ENCODE measurements around the gene NDFIP1.

NDFIP1 gene

DNA sequence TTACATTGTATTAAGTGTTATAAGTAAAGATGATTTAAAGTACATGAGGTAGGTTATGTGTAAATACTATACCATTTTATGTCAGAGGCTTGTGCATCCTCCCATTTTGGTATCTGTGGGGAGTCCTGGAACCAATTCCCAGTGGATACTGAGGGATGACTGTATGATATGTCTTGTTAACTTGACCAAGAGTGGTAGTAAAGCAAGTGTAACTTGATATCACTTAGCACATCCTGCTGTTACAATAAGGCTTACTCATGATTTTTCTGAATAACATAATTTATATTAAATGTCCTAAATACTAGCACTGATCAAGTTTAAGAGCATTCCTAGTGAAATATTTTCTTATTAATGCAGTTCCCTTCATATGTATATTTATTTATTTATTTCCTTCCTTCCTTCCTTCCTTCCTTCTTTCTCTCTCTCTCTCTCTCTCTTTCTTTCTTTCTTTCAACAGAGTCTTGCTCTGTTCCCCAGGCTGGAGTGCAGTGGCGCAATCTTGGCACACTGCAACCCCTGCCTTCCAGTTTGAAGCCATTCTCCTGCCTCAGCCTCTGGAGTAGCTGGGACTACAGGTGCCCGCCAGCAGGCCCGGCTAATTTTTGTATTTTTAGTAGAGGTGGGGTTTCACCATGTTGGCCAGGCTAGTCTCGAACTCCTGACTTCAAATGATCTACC is 7.5 kb downstream of the NDFIP1 start:
- Histone ChIP-seq H3K9me3 (ENCODE audit: insufficient read depth, low read length, severe bottlenecking) (no peaks in the 10 kb centered on the region), H2AFZ (ENCODE audit: low read depth, low read length) (no peak overlapping the region), H3K9ac (ENCODE audit: low read depth, low read length) (no peak overlapping the region), H3K36me3 (ENCODE audit: insufficient read depth, low read length) (peaks cover 19% of the 10 kb centered on the region), H3K27me3 (ENCODE audit: insufficient read depth, low read length, poor library complexity) (no peaks in the 10 kb centered on the region), H4K20me1 (ENCODE audit: insufficient read depth, low read length) (peaks cover 43% of the 10 kb centered on the region; the same call in 1 of the 2 replicates), H3K27ac (ENCODE audit: low read length) (no peak overlapping the region), H3K79me2 (ENCODE audit: insufficient read depth, low read length) (peaks cover 95% of the 10 kb centered on the region), H3K4me3 (ENCODE audit: low read depth in 1 of 2, low read length in 2 of 2) (no peak overlapping the region), H3K4me1 (ENCODE audit: insufficient read depth, low read length) (peaks cover 6% of the 10 kb centered on the region; the same call in 1 of the 2 replicates), H3K4me2 (ENCODE audit: insufficient read depth, low read length) (no peak overlapping the region)
- no peak for TF ChIP-seq EZH2 (IDR thresholded peaks at IDR 0.05; ENCODE audit: borderline replicate concordance, low read depth, low read length, severe bottlenecking)
- TF ChIP-seq CTCF (IDR thresholded peaks at IDR 0.05; ENCODE audit: borderline replicate concordance, extremely low read depth, low read length, poor library complexity, severe bottlenecking) = no peak
- no peak for DNase-seq
- ATAC-seq (ENCODE audit: insufficient read depth, low read depth) = no peak

DNA sequence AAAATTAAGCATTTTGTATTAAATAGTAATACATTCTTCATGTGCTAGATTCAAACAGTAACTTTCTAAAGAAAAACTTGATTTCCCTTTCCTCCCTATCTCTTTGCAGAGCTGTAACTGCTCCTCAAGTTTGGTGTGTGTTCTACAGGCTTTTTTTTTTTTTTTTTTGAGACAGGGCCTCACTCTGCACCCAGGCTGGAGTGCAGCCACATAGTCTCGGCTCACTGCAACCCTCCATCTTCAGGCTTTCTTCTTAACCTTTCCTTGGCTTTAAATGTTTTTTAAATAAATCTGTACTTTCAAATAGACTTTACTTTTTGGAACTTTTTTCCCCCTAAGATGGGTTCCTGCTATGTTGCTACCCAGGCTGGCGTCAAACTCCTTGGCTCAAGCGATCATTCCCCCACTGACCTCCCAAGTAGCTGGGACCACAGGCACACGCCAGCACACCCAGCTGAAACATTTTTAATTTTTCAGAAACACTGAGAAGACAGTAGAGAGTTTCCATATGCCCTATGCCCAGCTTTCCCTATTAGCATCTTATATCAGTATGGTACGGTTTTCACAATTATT is 9.1 kb downstream of the NDFIP1 start:
- peaks cover 42% of the 10 kb centered on the region; the same call in 1 of the 2 replicates for H4K20me1 ChIP-seq (ENCODE audit: insufficient read depth, low read length)
- H3K4me3 ChIP-seq (ENCODE audit: low read depth in 1 of 2, low read length in 2 of 2) = no peak overlapping the region
- no peak overlapping the region for H3K4me2 ChIP-seq (ENCODE audit: insufficient read depth, low read length)
- H3K36me3 ChIP-seq (ENCODE audit: insufficient read depth, low read length) = peaks cover 28% of the 10 kb centered on the region
- ATAC-seq (ENCODE audit: insufficient read depth, low read depth) = no peak; the same call in 2 of the 3 replicates
- H2AFZ ChIP-seq (ENCODE audit: low read depth, low read length) = no peak overlapping the region
- H3K4me1 ChIP-seq (ENCODE audit: insufficient read depth, low read length) = peaks cover 3% of the 10 kb centered on the region; the same call in 1 of the 2 replicates
- no peak for DNase-seq
- H3K79me2 ChIP-seq (ENCODE audit: insufficient read depth, low read length) = peaks cover 96% of the 10 kb centered on the region
- H3K9ac ChIP-seq (ENCODE audit: low read depth, low read length) = no peak overlapping the region
- no peaks in the 10 kb centered on the region for H3K9me3 ChIP-seq (ENCODE audit: insufficient read depth, low read length, severe bottlenecking)
- no peaks in the 10 kb centered on the region for H3K27me3 ChIP-seq (ENCODE audit: insufficient read depth, low read length, poor library complexity)
- H3K27ac ChIP-seq (ENCODE audit: low read length) = no peak overlapping the region
- TF ChIP-seq EZH2 (IDR thresholded peaks at IDR 0.05; ENCODE audit: borderline replicate concordance, low read depth, low read length, severe bottlenecking) (no peak), CTCF (IDR thresholded peaks at IDR 0.05; ENCODE audit: borderline replicate concordance, extremely low read depth, low read length, poor library complexity, severe bottlenecking) (no peak)

DNA sequence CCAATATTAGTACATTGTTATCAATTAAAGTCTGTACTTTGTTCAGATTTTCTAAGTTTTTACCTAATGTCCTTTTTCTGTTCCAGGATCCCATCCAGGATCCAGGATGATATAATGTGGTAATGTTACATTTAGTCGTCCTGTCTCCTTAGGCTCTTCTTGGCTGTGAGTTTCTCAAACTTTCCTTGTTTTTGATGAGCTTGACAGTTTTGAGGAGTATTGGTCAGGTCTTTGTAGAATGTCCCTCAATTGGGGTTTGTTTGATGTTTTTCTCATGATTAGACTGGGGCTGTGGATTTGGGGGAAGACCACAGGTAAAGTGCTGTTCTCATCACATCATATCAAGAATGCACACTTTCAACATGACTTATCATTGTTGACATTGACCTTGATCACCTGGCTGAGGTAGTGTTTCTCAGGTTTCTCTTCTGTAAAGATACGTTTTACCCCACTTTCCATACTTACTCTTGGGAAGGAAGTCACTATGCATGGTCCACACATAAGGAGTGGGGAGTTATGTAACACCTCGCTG is 9.6 kb downstream of the NDFIP1 start:
- Histone ChIP-seq H3K27me3 (ENCODE audit: insufficient read depth, low read length, poor library complexity) (no peaks in the 10 kb centered on the region), H3K9ac (ENCODE audit: low read depth, low read length) (no peak overlapping the region), H2AFZ (ENCODE audit: low read depth, low read length) (no peak overlapping the region), H3K4me3 (ENCODE audit: low read depth in 1 of 2, low read length in 2 of 2) (no peak overlapping the region), H3K4me1 (ENCODE audit: insufficient read depth, low read length) (peaks cover 3% of the 10 kb centered on the region; the same call in 1 of the 2 replicates), H3K9me3 (ENCODE audit: insufficient read depth, low read length, severe bottlenecking) (no peaks in the 10 kb centered on the region), H3K36me3 (ENCODE audit: insufficient read depth, low read length) (peaks cover 28% of the 10 kb centered on the region), H3K4me2 (ENCODE audit: insufficient read depth, low read length) (no peak overlapping the region), H3K27ac (ENCODE audit: low read length) (no peak overlapping the region), H3K79me2 (ENCODE audit: insufficient read depth, low read length) (peaks cover 96% of the 10 kb centered on the region), H4K20me1 (ENCODE audit: insufficient read depth, low read length) (peaks cover 40% of the 10 kb centered on the region; the same call in 1 of the 2 replicates)
- no peak for DNase-seq
- no peak for ATAC-seq (ENCODE audit: insufficient read depth, low read depth)
- TF ChIP-seq CTCF (IDR thresholded peaks at IDR 0.05; ENCODE audit: borderline replicate concordance, extremely low read depth, low read length, poor library complexity, severe bottlenecking) = no peak
- TF ChIP-seq EZH2 (IDR thresholded peaks at IDR 0.05; ENCODE audit: borderline replicate concordance, low read depth, low read length, severe bottlenecking) = no peak
